Measurements from ENCODE around the gene MOBP. TPM values are rescaled to one million over a fixed set of nuclear protein-coding genes. Genes with fewer than 3 reads are reported as not detected.

The MOBP gene
- total RNA-seq, 1 experiment from 2014 or later: not detected

DNA sequence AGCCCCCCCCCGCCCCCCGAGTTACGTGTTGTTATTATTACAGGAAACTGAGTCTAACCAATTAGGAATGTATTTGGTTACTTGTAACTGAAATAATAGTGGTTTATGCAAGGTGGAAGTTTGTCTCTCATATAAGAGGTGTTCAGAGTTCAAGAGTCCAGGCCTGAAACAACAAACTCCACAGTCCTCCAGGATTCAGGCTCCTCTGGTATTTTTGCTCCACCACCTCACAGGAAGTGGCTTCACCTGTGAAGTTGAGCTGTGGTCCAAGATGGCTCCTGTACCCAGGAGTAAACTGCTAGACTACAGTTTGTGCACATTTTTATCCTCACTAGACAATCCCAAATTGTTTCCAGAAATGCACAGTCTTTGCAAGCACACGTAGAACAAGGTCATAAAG, 27.3 kb downstream of the MOBP start:
- H3K4me1 ChIP-seq (ENCODE audit: control insufficient read depth in 1 of 2, insufficient read depth in 2 of 2, low read length in 2 of 2): peaks cover 0 to 11% of the 10 kb centered on the region in 2 experiments; a peak in 1 of 4 replicates
- no peaks in the 10 kb centered on the region for H4K20me1 ChIP-seq (ENCODE audit: insufficient read depth)
- H3K79me2 ChIP-seq (ENCODE audit: insufficient read depth, low read length): no peaks in the 10 kb centered on the region
- H3K9me2 ChIP-seq (ENCODE audit: insufficient read depth): no peaks in the 10 kb centered on the region
- ChIA-PET CTCF (no interaction called here), RAD21 (ENCODE audit: low non-redundant PET in 1 of 2, low total read pairs in 2 of 2, uncharacterized antibody in 2 of 2, unreplicated experiment in 2 of 2) (no interaction called here), POLR2A (no interaction called here)
- no peaks in the 10 kb centered on the region for H3K9me3 ChIP-seq (ENCODE audit: control insufficient read depth in 1 of 2, insufficient read depth in 1 of 2, low read depth in 1 of 2, low read length in 2 of 2)
- BruUV-seq (replicated peaks): no TSS peak
- H3K27me3 ChIP-seq (ENCODE audit: insufficient read depth, low read length): peaks cover 13% of the 10 kb centered on the region
- H3K4me3 ChIP-seq (replicated peaks in 1 of 2; ENCODE audit: low read depth in 1 of 2, low read length in 2 of 2): no peak overlapping the region
- TF ChIP-seq, protein P1, sequence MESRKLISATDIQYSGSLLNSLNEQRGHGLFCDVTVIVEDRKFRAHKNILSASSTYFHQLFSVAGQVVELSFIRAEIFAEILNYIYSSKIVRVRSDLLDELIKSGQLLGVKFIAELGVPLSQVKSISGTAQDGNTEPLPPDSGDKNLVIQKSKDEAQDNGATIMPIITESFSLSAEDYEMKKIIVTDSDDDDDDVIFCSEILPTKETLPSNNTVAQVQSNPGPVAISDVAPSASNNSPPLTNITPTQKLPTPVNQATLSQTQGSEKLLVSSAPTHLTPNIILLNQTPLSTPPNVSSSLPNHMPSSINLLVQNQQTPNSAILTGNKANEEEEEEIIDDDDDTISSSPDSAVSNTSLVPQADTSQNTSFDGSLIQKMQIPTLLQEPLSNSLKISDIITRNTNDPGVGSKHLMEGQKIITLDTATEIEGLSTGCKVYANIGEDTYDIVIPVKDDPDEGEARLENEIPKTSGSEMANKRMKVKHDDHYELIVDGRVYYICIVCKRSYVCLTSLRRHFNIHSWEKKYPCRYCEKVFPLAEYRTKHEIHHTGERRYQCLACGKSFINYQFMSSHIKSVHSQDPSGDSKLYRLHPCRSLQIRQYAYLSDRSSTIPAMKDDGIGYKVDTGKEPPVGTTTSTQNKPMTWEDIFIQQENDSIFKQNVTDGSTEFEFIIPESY (IDR thresholded peaks at IDR 0.05; ENCODE audit: extremely low read depth, insufficient replicate concordance, low read length): no peak
- TF ChIP-seq EZH2 (IDR thresholded peaks at IDR 0.05) (no peak), SRF (IDR thresholded peaks at IDR 0.05; ENCODE audit: low read depth) (no peak), CBX3 (IDR thresholded peaks at IDR 0.05; ENCODE audit: low read depth) (no peak), RAD21 (IDR thresholded peaks at IDR 0.05; ENCODE audit: low read depth) (no peak)
- TF ChIP-seq, protein P2, sequence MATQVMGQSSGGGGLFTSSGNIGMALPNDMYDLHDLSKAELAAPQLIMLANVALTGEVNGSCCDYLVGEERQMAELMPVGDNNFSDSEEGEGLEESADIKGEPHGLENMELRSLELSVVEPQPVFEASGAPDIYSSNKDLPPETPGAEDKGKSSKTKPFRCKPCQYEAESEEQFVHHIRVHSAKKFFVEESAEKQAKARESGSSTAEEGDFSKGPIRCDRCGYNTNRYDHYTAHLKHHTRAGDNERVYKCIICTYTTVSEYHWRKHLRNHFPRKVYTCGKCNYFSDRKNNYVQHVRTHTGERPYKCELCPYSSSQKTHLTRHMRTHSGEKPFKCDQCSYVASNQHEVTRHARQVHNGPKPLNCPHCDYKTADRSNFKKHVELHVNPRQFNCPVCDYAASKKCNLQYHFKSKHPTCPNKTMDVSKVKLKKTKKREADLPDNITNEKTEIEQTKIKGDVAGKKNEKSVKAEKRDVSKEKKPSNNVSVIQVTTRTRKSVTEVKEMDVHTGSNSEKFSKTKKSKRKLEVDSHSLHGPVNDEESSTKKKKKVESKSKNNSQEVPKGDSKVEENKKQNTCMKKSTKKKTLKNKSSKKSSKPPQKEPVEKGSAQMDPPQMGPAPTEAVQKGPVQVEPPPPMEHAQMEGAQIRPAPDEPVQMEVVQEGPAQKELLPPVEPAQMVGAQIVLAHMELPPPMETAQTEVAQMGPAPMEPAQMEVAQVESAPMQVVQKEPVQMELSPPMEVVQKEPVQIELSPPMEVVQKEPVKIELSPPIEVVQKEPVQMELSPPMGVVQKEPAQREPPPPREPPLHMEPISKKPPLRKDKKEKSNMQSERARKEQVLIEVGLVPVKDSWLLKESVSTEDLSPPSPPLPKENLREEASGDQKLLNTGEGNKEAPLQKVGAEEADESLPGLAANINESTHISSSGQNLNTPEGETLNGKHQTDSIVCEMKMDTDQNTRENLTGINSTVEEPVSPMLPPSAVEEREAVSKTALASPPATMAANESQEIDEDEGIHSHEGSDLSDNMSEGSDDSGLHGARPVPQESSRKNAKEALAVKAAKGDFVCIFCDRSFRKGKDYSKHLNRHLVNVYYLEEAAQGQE (IDR thresholded peaks at IDR 0.05; ENCODE audit: low read depth): no peak
- H3K36me3 ChIP-seq (ENCODE audit: control insufficient read depth in 1 of 2, insufficient read depth in 2 of 2, low read length in 2 of 2): no peaks in the 10 kb centered on the region
- no peak for ATAC-seq
- H3K9ac ChIP-seq (ENCODE audit: low read length): no peak overlapping the region
- H2AFZ ChIP-seq (ENCODE audit: low read depth, low read length, poor library complexity, severe bottlenecking): no peak overlapping the region
- intact Hi-C loops (cut with micrococcal nuclease): loop anchor here (5.0 kb wide), 1 partner anchor 302 kb away; the partner anchor contains the start of gene XIRP1
- H3K27ac ChIP-seq (ENCODE audit: low read depth, low read length): no peak overlapping the region
- no peak overlapping the region for H3K4me2 ChIP-seq (ENCODE audit: low read length)
- no peak for DNase-seq (ENCODE audit: low read depth, low spot score)
